Esophagus squamous epithelium (tissue), 5 donors: ENCODE measurements around the gene C8B. TPM values are rescaled to one million over a fixed set of nuclear protein-coding genes. Genes with fewer than 3 reads are reported as not detected.

ENCODE experiments used
- DNase-seq: peaks from one replicate; lab custom pipeline; 2025; lab: John Stamatoyannopoulos, UW
- H3K27ac ChIP-seq, 4 donors: fragments of 200-600 bp; sonication (generic); one replicate each; pipeline ENCODE4 v1.5.1; 2016 to 2019; ENCODE audit warnings: mild to moderate bottlenecking in 1 of 4
- H3K27me3 ChIP-seq, 4 donors: fragments of 200-600 bp; sonication (generic); 1 replicate in 3 of 4; 2 replicates in 1 of 4; pipeline versions ENCODE4 v1.5.1 to v1.6.0; 2017 to 2021; ENCODE audit warnings: antibody characterized with exemption in 1 of 4
- H3K36me3 ChIP-seq, 3 donors: fragments of 200-600 bp; sonication (generic); one replicate each; pipeline ENCODE4 v1.5.1; 2016 to 2019
- H3K4me1 ChIP-seq, 3 donors: fragments of 200-600 bp; sonication (generic); one replicate each; pipeline ENCODE4 v1.5.1; 2017 to 2019
- H3K4me3 ChIP-seq, 4 donors: fragments of 200-600 bp; sonication (generic); 1 replicate in 3 of 4; 2 replicates in 1 of 4; pipeline ENCODE4 v1.5.1; 2016 to 2019; ENCODE audit warnings: mild to moderate bottlenecking in 2 of 4, moderate library complexity in 1 of 4
- H3K9me3 ChIP-seq, 3 donors: fragments of 200-600 bp; sonication (generic); one replicate each; pipeline ENCODE4 v1.5.1; 2016 to 2019
- POLR2A ChIP-seq, 4 donors: fragments of 450-650 bp; IDR thresholded peaks; one replicate each; pipeline ENCODE4 v1.6.1; 2017; ENCODE audit warnings: antibody characterized with exemption in 4 of 4, mild to moderate bottlenecking in 4 of 4, moderate library complexity in 3 of 4
- WGBS, 2 donors: methylation state at CpG; one replicate each; pipeline ENCODE4 v1.1.5; 2018; 5-methylcytosine and 5-hydroxymethylcytosine counted together
- intact Hi-C: fragments of 100-400 bp; cut with DNase I; formaldehyde crosslinking; loops from one replicate; pipeline ENCODE4 v1.15.0; 2022
- total RNA-seq, 4 donors: library from RNA; depleted of rRNA; stranded (reverse); fragments of >200 nt; gene quantifications; one replicate each; pipeline ENCODE4 v1.1.0, GENCODE V29; 2016
- TF ChIP-seq, protein P1 (sequence below), 6 experiments: fragments of 450-650 bp in 4 of 6; fragments of 200-600 bp in 2 of 6; sonication (generic) in 2 of 6; IDR thresholded peaks; one replicate each; pipeline ENCODE4 v1.5.1; 2016 to 2019; ENCODE audit warnings: antibody characterized with exemption in 6 of 6, mild to moderate bottlenecking in 4 of 6, moderate library complexity in 4 of 6
- donor health status: DM: yes; HTN: yes; CAD: no.

Gene C8B
- total RNA-seq, 4 donors from 2014 or later = 0.30 TPM; not detected in 3

DNA sequence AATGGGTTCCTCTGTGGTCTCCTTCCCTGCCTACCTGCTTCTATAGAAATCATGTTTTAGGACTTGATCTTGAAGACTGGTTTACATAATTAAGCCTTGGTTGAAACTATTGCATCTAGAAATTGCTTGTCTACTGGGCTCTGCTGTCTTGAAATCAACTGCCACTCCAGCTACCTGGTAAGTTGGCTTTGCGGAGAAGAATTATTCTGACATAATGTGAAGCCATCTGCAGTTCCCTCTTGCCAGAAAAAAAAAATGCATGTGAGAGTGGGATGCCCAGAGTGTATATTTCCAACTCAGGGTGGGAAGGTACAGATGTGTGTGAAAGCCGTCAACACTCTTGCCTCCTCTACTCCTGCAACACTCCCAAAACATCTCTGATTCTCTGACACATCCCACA, 27.2 kb downstream of the C8B start:
- Histone ChIP-seq H3K9me3 (no peaks in the 10 kb centered on the region), H3K36me3 (no peaks in the 10 kb centered on the region), H3K27me3 (peaks cover 0 to 18% (median 0%) of the 10 kb centered on the region in 4 donors), H3K27ac (no peak overlapping the region), H3K4me3 (no peak overlapping the region), H3K4me1 (no peaks in the 10 kb centered on the region)
- WGBS, 2 donors = 92 to 100% methylated on average over 2 of the region's 2 CpGs
- intact Hi-C loops = no loop called here
- no peak for TF ChIP-seq POLR2A (IDR thresholded peaks at IDR 0.05)
- TF ChIP-seq, protein P1, sequence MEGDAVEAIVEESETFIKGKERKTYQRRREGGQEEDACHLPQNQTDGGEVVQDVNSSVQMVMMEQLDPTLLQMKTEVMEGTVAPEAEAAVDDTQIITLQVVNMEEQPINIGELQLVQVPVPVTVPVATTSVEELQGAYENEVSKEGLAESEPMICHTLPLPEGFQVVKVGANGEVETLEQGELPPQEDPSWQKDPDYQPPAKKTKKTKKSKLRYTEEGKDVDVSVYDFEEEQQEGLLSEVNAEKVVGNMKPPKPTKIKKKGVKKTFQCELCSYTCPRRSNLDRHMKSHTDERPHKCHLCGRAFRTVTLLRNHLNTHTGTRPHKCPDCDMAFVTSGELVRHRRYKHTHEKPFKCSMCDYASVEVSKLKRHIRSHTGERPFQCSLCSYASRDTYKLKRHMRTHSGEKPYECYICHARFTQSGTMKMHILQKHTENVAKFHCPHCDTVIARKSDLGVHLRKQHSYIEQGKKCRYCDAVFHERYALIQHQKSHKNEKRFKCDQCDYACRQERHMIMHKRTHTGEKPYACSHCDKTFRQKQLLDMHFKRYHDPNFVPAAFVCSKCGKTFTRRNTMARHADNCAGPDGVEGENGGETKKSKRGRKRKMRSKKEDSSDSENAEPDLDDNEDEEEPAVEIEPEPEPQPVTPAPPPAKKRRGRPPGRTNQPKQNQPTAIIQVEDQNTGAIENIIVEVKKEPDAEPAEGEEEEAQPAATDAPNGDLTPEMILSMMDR (IDR thresholded peaks at IDR 0.05) = no peak
- DNase-seq = no peak

DNA sequence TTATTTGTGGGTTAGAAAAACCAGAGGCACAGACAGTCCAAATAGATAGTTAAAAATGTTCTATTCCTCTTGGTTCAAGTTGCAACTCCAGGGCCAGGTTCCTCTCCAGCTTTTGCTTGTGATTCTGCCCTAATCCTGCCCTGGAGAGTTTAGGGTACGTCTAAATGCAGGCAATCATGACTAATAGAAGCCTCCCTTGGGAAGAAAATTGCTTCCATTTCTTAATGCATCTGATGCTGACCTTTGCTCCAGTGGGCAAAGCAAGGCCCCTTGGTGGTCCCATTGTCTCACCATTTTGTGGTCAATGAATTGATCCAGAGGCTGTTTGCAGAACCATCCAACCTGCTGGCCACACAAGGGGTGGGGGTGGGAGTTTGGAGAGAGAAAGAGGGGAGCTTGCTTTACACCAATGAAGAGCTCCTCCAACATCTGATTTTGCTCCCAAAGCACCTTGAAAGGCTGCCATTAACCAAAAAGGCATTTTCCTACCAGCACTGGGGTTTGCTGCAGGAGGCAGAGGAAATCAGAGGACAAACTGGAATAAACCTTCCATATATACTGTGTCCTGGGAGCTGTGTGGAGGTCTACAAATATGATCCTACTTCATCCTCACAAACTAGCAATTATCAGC, 31.3 kb downstream of the C8B start:
- intact Hi-C loops = no loop called here
- DNase-seq = no peak
- no peak for TF ChIP-seq POLR2A (IDR thresholded peaks at IDR 0.05)
- TF ChIP-seq, protein P1 (IDR thresholded peaks at IDR 0.05) = no peak
- no peak overlapping the region for H3K4me3 ChIP-seq
- H3K9me3 ChIP-seq = no peaks in the 10 kb centered on the region
- H3K27ac ChIP-seq = no peak overlapping the region
- WGBS, 2 donors = 11 to 20% methylated on average over 1 of the region's 1 CpG
- H3K4me1 ChIP-seq = no peaks in the 10 kb centered on the region
- no peaks in the 10 kb centered on the region for H3K36me3 ChIP-seq
- H3K27me3 ChIP-seq = peaks cover 0 to 30% (median 0%) of the 10 kb centered on the region in 4 donors

DNA sequence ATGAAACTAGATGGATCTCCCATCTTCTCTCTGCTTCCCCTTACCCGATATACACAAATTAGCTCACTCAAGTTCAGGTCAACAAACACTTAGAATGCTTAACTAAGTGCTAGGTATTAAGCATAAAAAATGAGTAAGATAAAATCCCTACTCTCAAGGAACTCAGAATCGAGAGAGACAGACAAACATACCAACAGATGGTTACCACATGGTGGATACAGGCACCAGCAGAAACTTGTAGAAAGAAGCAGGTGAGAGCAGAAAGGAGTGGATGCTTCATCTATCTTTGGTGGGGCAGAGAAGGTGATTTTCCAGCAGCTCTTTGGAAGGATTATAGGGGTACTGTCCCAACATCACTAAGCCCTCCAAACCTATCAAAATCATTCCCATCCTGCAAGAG, 32.2 kb downstream of the C8B start:
- no peak for DNase-seq
- Histone ChIP-seq H3K27ac (no peak overlapping the region), H3K27me3 (peaks cover 0 to 26% (median 0%) of the 10 kb centered on the region in 4 donors), H3K9me3 (no peaks in the 10 kb centered on the region), H3K4me3 (no peak overlapping the region), H3K36me3 (no peaks in the 10 kb centered on the region), H3K4me1 (no peaks in the 10 kb centered on the region)
- no peak for TF ChIP-seq POLR2A (IDR thresholded peaks at IDR 0.05)
- TF ChIP-seq, protein P1 (IDR thresholded peaks at IDR 0.05) = no peak
- intact Hi-C loops = no loop called here
- 48 to 60% methylated on average over 2 of the region's 2 CpGs for WGBS, 2 donors

DNA sequence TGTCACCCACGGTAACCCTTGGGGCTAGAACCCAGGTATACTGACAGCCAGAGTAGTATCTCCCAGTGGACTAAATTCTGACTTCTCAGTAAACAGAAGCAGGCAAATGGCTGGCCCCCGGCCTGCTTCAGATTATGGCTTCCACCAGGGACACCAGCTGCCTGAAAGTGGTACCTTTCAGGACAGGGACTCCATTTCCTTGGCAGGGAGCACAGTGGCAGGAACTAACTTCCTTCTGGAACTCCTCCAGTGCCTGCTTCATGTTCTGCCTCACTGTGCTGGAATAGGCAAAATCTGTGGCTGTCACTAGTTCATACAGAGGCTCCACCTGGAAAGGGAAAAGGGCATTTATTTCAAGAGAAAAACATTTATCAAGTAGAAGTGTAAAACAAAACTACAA, 32.7 kb downstream of the C8B start:
- no peak for DNase-seq
- peaks cover 0 to 24% (median 0%) of the 10 kb centered on the region in 4 donors for H3K27me3 ChIP-seq

DNA sequence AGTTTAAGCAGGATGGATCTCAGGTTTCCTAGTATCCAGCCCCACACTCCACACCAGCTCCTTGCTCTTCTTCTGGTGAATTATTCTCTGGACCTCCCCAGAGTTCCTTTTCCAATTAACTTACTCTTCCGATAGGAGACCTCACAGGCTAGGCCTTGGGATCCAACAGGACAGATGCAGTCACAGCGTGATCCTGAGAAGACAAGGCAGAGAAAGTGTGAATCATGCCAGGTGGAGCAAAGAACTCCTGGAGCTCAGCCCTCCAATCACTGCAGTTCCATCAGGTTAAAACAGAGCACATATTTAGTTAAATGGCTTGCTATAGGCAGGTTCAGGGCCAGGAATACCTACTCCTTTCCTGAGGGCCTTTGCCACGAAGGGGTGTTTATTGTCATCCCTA, 34.1 kb downstream of the C8B start:
- H3K36me3 ChIP-seq = no peaks in the 10 kb centered on the region
- intact Hi-C loops = no loop called here
- DNase-seq = no peak
- TF ChIP-seq POLR2A (IDR thresholded peaks at IDR 0.05) = no peak
- TF ChIP-seq, protein P1 (IDR thresholded peaks at IDR 0.05) = no peak
- H3K27me3 ChIP-seq = peaks cover 0 to 33% (median 0%) of the 10 kb centered on the region in 4 donors
- H3K27ac ChIP-seq = no peak overlapping the region
- no peaks in the 10 kb centered on the region for H3K4me1 ChIP-seq
- H3K9me3 ChIP-seq = no peaks in the 10 kb centered on the region
- H3K4me3 ChIP-seq = no peak overlapping the region
- 53 to 68% methylated on average over 1 to 2 of the region's 3 CpGs for WGBS, 2 donors

More for the DNA sequence above, 32.7 kb downstream of the C8B start:
- Histone ChIP-seq H3K4me3 (no peak overlapping the region), H3K27ac (no peak overlapping the region), H3K4me1 (no peaks in the 10 kb centered on the region), H3K9me3 (no peaks in the 10 kb centered on the region), H3K36me3 (no peaks in the 10 kb centered on the region)
- TF ChIP-seq, protein P1 (IDR thresholded peaks at IDR 0.05) = no peak
- TF ChIP-seq POLR2A (IDR thresholded peaks at IDR 0.05) = no peak
- intact Hi-C loops = no loop called here
- 43 to 80% methylated on average over 1 of the region's 2 CpGs for whole genome bisulfite sequencing, 2 donors
